Activated CD8-positive, alpha-beta memory T cell treated with anti-CD3 and anti-CD28 coated beads for 1 hour (primary cell): ENCODE measurements around the gene PLXNA4.

Source experiments
- DNase-seq, 2 donors: peaks; one replicate each; pipeline ENCODE4 v3.0.0-alpha.2; 2020; ENCODE audit warnings: low read depth in 1 of 2; ENCODE audit errors: extremely low read depth in 1 of 2

Gene PLXNA4

GRCh38 chr7:132422502-132423111 is 153.7 kb downstream of the PLXNA4 start:
- DNase-seq = no peak

DNA sequence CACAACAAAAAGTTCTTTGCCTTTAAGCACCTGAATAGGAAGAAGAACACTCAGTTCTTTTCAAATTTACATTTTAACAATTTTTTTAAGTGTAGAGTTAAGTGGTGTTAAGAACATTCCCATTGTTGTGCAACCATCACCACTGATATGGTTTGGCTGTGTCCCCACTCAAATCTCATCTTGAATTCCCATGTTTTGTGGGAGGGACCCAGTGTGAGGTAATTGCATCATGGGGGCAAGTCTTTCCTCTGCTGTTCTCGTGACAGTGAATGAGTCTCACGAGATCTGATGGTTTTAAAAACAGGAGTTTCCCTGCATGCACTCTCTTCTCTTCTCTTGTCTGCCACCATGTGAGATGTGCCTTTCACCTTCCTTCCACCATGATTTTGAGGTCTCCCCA is 155.7 kb downstream of the PLXNA4 start:
- no peak for DNase-seq

DNA sequence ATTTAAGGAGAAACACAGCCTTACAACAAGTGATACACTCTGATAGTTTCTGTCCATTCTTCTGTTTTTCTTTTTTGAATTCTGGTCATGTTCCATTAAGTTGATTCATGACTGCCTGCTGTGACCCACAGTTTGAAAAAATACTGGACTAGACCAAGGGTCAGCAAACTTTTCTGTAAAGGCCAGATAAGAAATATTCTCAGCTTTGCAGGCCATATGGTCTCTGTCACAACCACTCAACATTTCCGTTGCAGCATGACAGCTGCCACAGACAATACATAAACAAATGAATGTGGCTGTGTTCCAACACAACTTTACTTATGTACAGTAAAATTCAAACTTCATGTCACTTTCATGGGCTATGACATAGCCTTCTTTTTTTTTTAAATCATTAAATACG is 156.7 kb downstream of the PLXNA4 start:
- DNase-seq = no peak

DNA sequence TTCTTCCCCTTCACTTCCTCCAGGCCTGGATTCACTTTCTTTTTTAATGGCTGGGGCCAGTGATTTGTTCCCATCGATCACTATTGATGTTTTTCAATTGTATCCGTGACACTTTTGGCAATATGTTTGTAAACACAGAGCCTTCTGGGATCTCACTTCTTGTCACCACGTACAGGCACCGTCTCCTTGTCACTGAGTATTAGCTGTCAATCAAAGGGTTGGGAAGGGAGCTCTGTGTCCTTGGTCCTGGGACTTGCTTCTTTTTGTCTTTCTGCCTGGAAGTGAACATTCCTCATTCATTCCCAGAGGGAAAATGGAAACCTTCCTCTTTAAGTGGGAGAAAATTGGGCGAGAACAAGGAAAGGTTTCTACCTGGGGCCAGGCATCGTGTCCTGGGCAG is 157.4 kb downstream of the PLXNA4 start:
- no peak for DNase-seq

- no peak for DNase-seq
Observed at GRCh38 chr7:132417103-132417906, 159.0 kb downstream of the PLXNA4 start.

DNA sequence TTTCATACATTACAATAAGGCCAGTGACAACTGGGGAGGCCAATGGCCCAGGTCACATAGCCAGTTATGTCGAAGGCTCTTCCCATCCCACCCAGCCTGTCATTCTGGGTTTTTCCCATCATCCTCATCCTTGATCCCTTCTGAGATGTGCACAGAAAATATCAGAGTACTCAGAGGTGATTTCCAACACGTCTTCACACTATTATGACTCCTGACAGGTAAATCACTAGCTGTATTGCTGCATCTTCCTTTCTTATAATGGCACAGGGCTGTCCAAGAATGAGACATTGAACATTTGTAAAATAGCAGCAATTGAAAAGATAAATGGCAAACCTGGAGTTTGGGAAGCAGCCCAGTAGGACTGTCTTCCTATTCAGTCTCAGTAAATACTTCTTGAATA is 159.9 kb downstream of the PLXNA4 start:
- DNase-seq = no peak

- DNase-seq = no peak
Observed at GRCh38 chr7:132415259-132415658, 161.0 kb downstream of the PLXNA4 start.

DNA sequence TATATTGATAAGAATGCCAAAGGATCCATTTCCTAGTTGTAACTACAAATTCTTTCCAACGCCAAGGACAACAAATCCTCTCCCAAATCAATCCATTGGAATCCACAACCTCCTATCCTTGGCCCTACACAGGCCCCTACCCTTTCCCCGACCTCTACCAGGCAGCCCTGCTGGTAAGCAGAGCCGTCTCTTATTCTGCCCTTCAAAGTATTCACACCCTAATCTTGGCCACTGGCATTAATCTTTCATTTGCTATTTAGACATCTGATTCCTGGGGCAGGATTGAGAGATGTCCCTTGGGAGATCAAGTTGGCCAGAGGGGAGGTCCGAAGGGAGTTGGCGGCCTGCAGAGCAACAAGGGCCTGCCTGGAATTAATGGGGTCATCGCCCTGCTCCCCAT is 161.4 kb downstream of the PLXNA4 start:
- no peak for DNase-seq

DNA sequence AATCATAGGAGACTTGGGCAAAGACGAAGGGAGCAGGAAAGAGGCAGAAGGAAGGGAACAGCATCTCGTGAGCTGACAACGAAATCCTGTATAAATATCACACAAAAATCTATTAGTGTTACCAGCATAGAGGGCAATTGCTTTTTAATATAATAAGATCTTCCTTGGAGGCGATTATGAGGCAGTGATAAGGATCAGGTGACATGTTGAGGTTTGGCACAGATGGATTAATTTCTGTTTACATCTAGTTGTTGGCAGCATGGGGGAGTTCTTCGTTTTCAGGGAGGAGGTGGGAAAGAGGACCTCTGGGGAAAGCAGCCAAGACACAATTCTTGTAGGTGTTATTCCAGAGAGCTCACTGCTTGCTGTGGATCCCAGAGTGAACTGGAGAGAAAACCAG is 163.8 kb downstream of the PLXNA4 start:
- DNase-seq = no peak

DNA sequence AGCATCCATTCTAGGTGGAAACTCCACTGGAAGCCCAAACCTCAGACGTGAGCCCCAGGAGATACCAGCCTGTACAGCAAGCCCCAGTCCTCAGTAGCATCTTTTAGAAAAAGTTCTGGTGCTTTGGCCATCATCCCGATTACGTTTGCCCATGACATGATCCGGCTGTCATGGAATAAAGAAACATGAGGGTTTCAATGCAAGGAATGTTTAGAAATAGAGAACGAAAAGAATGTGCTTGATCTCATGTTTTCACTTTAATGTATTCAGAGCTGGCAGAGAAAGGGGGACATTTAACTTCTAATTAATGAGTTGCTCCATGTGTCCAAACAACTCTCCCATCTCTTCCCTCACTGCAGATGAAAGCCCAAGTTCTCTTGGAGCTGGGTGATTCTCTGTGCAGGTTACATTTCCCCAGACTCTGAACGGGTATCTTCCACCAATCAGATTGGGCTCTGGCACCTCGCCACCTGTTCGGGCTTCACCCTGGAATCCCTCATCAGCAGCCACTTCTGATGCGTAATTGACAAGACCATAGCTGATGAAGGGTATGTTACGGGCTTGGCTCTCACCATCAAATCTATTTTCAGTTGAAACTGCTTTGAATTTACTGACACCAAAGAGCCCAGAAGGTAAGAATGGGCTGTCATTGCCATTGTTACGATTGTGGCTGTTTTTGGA is 165.3 kb downstream of the PLXNA4 start:
- DNase-seq = no peak

GRCh38 chr7:132410385-132410784 is 165.9 kb downstream of the PLXNA4 start:
- DNase-seq = no peak

DNA sequence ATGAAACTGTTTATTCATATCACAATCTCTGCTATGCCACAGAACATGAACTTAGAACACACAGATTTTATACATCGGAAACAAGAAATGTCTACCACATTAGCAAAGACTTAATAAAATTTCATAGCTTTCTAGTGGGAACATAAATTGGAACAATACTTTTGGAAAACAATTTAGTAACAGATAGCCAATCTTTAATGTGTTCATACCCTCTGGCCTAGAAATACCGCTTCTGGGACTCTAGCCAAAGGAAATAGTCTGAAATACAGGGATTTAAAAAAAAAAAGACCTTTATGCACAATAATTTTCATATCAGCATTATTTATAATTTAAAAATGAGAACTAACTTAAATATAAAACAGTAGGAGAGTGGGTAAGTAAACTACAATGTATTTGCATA is 168.5 kb downstream of the PLXNA4 start:
- DNase-seq = no peak

DNA sequence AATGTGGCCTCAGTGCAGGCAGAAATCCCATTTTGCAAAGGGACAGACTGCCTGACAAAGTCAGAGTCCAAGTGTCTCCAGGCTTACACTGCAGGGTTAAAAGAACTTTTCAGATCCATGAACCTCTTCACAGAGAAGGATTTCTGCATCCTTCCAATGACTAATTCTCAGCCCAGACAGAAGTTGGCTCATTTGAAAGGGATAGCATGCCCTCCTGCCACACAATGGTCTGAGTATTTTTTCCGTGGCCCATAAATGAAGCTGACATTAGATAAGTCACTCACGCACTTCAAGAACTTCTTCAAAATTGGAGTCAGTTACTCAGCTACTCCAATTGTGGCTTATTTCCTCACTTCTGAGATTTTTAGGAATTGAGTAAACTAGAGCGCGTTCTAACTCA is 170.2 kb downstream of the PLXNA4 start:
- DNase-seq = no peak

- DNase-seq = no peak
Observed at GRCh38 chr7:132404261-132404660, 172.0 kb downstream of the PLXNA4 start.

DNA sequence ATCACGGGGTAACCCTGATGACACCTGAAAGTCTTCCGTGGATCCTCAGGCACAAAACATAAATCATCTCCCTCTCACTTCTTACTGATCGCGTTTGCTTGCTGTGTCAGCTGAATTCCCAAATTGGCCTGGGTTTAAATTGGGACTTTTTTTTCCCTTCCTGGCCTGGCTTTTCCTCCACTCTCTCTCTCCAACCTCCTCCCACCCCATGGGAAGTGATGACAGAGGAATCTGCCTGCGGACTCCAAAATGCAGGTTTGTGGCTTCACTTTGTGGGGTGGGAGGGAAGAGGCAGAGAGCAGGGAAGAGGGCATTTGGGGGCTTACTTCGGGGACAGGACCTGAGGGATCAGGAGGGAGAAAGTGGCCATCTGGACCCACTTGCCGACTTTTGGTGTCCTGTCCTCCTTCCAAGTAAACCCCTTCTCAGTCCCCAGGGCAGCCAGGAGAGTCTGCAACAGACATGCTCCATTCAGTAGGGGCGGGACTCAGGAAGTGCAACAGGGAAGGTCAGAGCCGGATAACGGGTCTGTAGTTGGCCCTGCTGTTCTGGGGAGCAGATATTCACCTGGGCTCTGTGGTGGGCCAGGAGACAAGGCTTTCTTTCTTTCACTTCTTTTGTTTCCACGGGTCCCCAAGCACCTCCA is 172.7 kb downstream of the PLXNA4 start:
- no peak for DNase-seq

DNA sequence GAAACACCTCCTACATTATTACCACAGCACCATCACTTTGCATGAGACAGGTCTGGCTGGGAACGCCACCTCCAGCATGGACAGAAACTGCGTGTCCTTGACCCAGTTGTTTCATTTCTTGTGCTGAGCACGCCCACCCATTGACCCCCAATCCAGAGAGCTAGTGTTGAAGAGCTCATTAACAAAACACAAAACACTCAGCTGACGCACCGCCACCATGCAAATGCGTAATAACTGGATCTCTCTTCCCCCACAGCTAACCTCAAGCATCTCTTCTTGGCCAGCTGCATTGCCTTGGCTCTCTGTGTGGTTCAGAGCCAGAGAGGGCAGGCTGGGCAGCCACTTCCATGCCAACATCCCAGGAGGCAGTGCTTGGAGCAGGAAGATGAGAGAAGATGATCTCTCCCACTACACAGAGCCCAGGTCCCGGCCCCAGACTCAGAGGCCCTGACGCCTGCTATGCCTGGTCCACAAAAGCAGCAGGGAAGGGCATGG is 173.5 kb downstream of the PLXNA4 start:
- DNase-seq = no peak

DNA sequence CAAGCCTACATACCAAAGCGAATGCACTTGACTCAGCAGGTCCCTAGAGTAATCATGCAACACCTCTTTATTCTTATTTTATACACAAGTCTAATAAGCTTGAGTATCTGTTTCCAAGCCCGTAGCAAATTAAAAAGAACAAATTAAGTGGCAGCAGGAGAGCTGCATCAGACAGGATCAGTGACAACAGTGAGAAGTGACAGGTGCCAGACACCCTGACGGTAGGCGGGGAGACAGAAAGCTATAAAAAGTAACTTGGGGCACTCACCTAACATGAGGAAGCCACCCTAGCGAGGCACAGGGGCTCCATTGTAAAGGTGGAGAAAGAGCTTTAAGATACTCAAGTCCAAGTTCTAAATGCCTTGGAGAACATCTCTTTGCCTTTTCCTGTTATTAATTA is 174.2 kb downstream of the PLXNA4 start:
- no peak for DNase-seq

GRCh38 chr7:132400561-132401142 is 175.6 kb downstream of the PLXNA4 start:
- no peak for DNase-seq

DNA sequence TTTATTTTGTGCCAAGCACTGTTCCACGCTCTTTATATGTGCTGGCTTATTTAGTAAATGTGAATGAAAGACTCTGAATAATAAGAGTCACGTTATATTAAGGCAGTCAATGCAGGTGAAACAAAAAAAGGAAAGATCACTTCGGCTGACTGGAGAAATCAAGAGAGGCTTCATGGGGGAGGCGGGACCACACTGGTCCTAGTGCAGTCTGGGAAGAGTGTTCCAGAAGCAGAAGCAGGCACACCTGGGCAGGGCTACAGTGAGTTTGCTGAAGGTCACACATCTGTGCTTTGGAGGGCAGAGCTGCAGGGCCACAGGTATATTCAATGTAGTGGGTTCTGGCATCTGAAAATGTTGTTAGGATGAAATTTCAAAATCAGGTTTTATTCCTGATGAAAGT is 176.9 kb downstream of the PLXNA4 start:
- no peak for DNase-seq

GRCh38 chr7:132398253-132398925 is 177.9 kb downstream of the PLXNA4 start:
- DNase-seq = no peak

DNA sequence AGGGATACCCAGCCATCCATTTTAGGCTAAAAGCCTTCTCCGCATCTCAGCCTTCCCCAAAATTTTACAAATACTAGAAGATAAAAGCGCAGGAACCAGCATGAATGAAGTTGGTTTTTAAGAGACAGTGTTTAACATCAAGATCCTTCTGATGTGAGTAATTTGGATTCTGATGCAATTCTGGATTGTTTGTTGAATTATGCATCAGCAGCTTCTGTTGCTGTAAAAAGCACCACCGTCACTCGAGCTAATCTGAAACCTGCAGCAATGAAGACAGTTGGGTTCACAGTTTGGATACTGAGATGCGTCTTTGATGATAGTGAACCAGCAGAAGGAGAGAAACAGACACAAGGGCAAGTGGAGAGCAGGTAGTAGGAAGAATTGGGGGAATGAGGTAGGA is 179.2 kb downstream of the PLXNA4 start:
- DNase-seq = no peak
